Measurements from ENCODE around the gene ANXA2R. TPM values are rescaled to one million over a fixed set of nuclear protein-coding genes. Genes with fewer than 3 reads are reported as not detected.

Gene ANXA2R
- total RNA-seq, 2 donors from 2014 or later: 0.99 to 1.3 TPM

GRCh38 chr5:43042626-43043399, 2.7 kb upstream of the ANXA2R start:
- ATAC-seq: peak; percentile 38
- H3K4me1 ChIP-seq: peaks cover 17% of the 10 kb centered on the region
- no peaks in the 10 kb centered on the region for H3K36me3 ChIP-seq (replicated peaks in 1 of 2; ENCODE audit: insufficient read depth in 1 of 2, low read depth in 2 of 2)
- 4 to 9% methylated on average over 25 to 58 of the region's 58 CpGs for WGBS, 2 donors
- TF ChIP-seq POLR2A (IDR thresholded peaks at IDR 0.05): peak in 1 of 3 donors; percentile 6
- TF ChIP-seq, protein P1, sequence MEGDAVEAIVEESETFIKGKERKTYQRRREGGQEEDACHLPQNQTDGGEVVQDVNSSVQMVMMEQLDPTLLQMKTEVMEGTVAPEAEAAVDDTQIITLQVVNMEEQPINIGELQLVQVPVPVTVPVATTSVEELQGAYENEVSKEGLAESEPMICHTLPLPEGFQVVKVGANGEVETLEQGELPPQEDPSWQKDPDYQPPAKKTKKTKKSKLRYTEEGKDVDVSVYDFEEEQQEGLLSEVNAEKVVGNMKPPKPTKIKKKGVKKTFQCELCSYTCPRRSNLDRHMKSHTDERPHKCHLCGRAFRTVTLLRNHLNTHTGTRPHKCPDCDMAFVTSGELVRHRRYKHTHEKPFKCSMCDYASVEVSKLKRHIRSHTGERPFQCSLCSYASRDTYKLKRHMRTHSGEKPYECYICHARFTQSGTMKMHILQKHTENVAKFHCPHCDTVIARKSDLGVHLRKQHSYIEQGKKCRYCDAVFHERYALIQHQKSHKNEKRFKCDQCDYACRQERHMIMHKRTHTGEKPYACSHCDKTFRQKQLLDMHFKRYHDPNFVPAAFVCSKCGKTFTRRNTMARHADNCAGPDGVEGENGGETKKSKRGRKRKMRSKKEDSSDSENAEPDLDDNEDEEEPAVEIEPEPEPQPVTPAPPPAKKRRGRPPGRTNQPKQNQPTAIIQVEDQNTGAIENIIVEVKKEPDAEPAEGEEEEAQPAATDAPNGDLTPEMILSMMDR (IDR thresholded peaks at IDR 0.05): peak in 1 of 7 experiments; percentile 10
- peak overlapping the region; percentile 31 to 51 for H3K4me3 ChIP-seq
- intact Hi-C loops (cut with DNase I): no loop called here
- peak; percentile 58 to 76 (median 62) for DNase-seq
- peak overlapping the region; percentile 72 to 94 (median 90) for H3K27ac ChIP-seq
- no peaks in the 10 kb centered on the region for H3K9me3 ChIP-seq
- peaks cover 0 to 8% of the 10 kb centered on the region in 2 donors for H3K27me3 ChIP-seq

DNA sequence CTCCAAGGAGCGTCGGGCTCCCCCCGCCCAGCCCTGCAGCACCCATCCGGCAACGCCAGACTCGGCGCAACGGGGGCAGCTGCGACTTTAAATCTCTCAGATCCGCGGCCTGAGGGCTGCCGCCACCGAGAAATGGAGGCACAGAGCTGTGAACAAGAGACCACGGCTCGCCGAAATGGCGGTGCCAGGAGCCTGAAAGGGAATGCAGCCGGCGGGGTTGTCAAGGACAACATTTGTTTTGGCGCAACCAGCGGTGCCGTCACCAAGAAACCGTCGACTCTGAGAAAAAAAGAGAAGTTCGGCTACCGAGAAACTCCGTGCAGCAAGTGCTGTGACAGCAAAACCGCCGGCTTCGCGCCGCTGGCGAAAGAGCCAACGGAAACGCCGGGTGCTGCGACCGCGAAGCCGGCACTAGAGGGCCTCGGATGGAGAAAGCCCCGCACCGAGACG, 2.1 kb upstream of the ANXA2R start:
- peaks cover 0 to 11% of the 10 kb centered on the region in 2 donors for H3K27me3 ChIP-seq
- peak overlapping the region; percentile 31 to 51 for H3K4me3 ChIP-seq
- H3K4me1 ChIP-seq: peaks cover 17% of the 10 kb centered on the region
- H3K27ac ChIP-seq: peak overlapping the region; percentile 72 to 94 (median 90)
- no peaks in the 10 kb centered on the region for H3K36me3 ChIP-seq (replicated peaks in 1 of 2; ENCODE audit: insufficient read depth in 1 of 2, low read depth in 2 of 2)
- 0 to 1% methylated on average over 29 to 44 of the region's 44 CpGs for WGBS, 2 donors
- H3K9me3 ChIP-seq: no peaks in the 10 kb centered on the region
- peak in 2 of 3 donors; percentile 47 to 72 for TF ChIP-seq POLR2A (IDR thresholded peaks at IDR 0.05)
- TF ChIP-seq, protein P1 (IDR thresholded peaks at IDR 0.05): peak in 3 of 7 experiments; percentile 26 to 28 (median 28)
- DNase-seq (peak; percentile 73 to 82 (median 76)), ATAC-seq (peak; percentile 50)
- intact Hi-C loops (cut with DNase I): no loop called here

DNA sequence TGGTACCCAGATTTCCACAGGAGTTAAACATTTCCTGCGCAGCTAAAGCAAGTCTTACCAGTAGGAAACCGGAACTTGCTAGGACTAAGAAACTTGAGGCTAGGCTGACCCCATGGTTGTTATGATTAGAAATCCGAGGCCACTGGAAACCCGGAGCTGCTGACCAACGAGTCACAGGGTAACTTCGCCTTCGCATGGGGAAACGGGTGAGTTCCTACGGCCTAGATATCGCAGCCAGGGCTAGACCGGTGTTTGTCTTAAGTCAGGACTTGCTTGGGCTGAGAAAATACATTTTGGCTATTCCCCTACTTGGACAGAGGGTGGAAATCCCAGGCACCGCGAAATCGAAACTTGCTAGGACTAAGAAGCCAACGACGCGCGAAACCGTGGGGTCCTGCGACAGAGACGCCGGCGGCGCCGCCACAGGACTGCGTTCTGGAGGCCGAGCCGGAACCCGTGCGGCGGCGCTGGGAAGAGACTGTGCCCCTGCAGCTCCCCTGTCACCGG, 1.6 kb upstream of the ANXA2R start:
- Histone ChIP-seq H3K36me3 (replicated peaks in 1 of 2; ENCODE audit: insufficient read depth in 1 of 2, low read depth in 2 of 2) (no peaks in the 10 kb centered on the region), H3K27ac (peak overlapping the region; percentile 72 to 94 (median 90)), H3K9me3 (no peaks in the 10 kb centered on the region), H3K4me1 (peaks cover 17% of the 10 kb centered on the region), H3K4me3 (peak overlapping the region; percentile 31 to 51), H3K27me3 (peaks cover 0 to 15% of the 10 kb centered on the region in 2 donors)
- 0 to 1% methylated on average over 11 to 33 of the region's 33 CpGs for WGBS, 2 donors
- ATAC-seq (peak; percentile 48), DNase-seq (peak; percentile 51 to 67 (median 60))
- TF ChIP-seq POLR2A (IDR thresholded peaks at IDR 0.05): no peak
- TF ChIP-seq, protein P1 (IDR thresholded peaks at IDR 0.05): no peak
- intact Hi-C loops (cut with DNase I): no loop called here

- Histone ChIP-seq H3K27ac (peak overlapping the region; percentile 17 to 94 (median 90)), H3K4me1 (peaks cover 17% of the 10 kb centered on the region), H3K9me3 (no peaks in the 10 kb centered on the region), H3K36me3 (replicated peaks in 1 of 2; ENCODE audit: insufficient read depth in 1 of 2, low read depth in 2 of 2) (no peaks in the 10 kb centered on the region), H3K27me3 (peaks cover 0 to 17% of the 10 kb centered on the region in 2 donors), H3K4me3 (peak overlapping the region; percentile 31 to 51)
- DNase-seq: peak in 1 of 4 donors; percentile 42
- no peak for TF ChIP-seq POLR2A (IDR thresholded peaks at IDR 0.05)
- TF ChIP-seq, protein P1 (IDR thresholded peaks at IDR 0.05): no peak
- intact Hi-C loops (cut with DNase I): no loop called here
- WGBS, 2 donors: 9 to 11% methylated on average over 18 of the region's 18 CpGs
- no peak for ATAC-seq
These were observed 1.1 kb upstream of the ANXA2R start for GRCh38 chr5:43041110-43041668.
